Esophagus (tissue), 2 donors: ENCODE measurements around the gene OGDH. TPM values are rescaled to one million over a fixed set of nuclear protein-coding genes. Genes with fewer than 3 reads are reported as not detected.
A peak's percentile ranks its signal among the peaks of the same experiment; 100 is the strongest.

Experiments
- H3K27ac ChIP-seq, 2 donors: one replicate each; pipeline ENCODE4 v1.5.1; 2013; ENCODE audit warnings: low read depth in 2 of 2, mild to moderate bottlenecking in 2 of 2, inconsistent platforms in 1 of 2, low read length in 1 of 2, moderate library complexity in 1 of 2
- H3K27me3 ChIP-seq, 2 donors: one replicate each; pipeline ENCODE4 v1.6.1; 2013; ENCODE audit warnings: low read length in 2 of 2, control low read depth in 1 of 2, mild to moderate bottlenecking in 1 of 2; ENCODE audit not compliant: insufficient read depth in 2 of 2, control insufficient read depth in 1 of 2
- H3K36me3 ChIP-seq, 2 donors: one replicate each; pipeline ENCODE4 v1.6.1; 2013; ENCODE audit warnings: low read length in 1 of 2; ENCODE audit not compliant: control insufficient read depth in 2 of 2, insufficient read depth in 2 of 2
- H3K4me1 ChIP-seq, 2 donors: one replicate each; pipeline ENCODE4 v1.6.1; 2013; ENCODE audit warnings: low read length in 1 of 2; ENCODE audit not compliant: control insufficient read depth in 2 of 2, insufficient read depth in 2 of 2
- H3K4me3 ChIP-seq, 2 donors: one replicate each; pipeline ENCODE4 v1.5.1; 2013; ENCODE audit warnings: low read length in 2 of 2, mild to moderate bottlenecking in 2 of 2, low read depth in 1 of 2, moderate library complexity in 1 of 2
- H3K9me3 ChIP-seq, 2 donors: one replicate each; pipeline ENCODE4 v1.6.1; 2013; ENCODE audit warnings: mild to moderate bottlenecking in 2 of 2, low read depth in 1 of 2, low read length in 1 of 2, moderate library complexity in 1 of 2; ENCODE audit not compliant: control insufficient read depth in 2 of 2, insufficient read depth in 1 of 2
- WGBS, 2 donors: extraction: QIAGEN DNeasy Blood & Tissue Kit; methylation state at CpG; one replicate each; pipeline ENCODE4 v1.1.7; 2013; 5-methylcytosine and 5-hydroxymethylcytosine counted together
- polyA plus RNA-seq, 2 donors: library from polyadenylated mRNA; stranded (reverse); fragments of 200-250 nt; gene quantifications; one replicate each; pipeline ENCODE4 v1.2.3, GENCODE V29; 2013
- donor health status: healthy with polysubstance abuse.
- donor health status: Bipolar disorder and iron deficiency.

Gene OGDH
- polyA plus RNA-seq, 2 donors = 25.8 to 43.0 TPM

- WGBS, 2 donors = 98% methylated on average over 7 of the region's 7 CpGs
- Histone ChIP-seq H3K27ac (no peak overlapping the region), H3K4me1 (peaks cover 3 to 10% of the 10 kb centered on the region in 2 donors), H3K27me3 (no peaks in the 10 kb centered on the region), H3K9me3 (no peaks in the 10 kb centered on the region), H3K4me3 (no peak overlapping the region), H3K36me3 (peaks cover 13 to 30% of the 10 kb centered on the region in 2 donors)
These were observed 68.0 kb downstream of the OGDH start for GRCh38 chr7:44674381-44674780.

GRCh38 chr7:44676776-44677175 is 70.3 kb downstream of the OGDH start:
- WGBS, 2 donors = 93 to 99% methylated on average over 4 of the region's 4 CpGs
- H3K4me3 ChIP-seq = no peak overlapping the region
- peaks cover 18 to 34% of the 10 kb centered on the region in 2 donors for H3K36me3 ChIP-seq
- H3K9me3 ChIP-seq = no peaks in the 10 kb centered on the region
- peaks cover 3 to 13% of the 10 kb centered on the region in 2 donors for H3K4me1 ChIP-seq
- H3K27ac ChIP-seq = no peak overlapping the region
- no peaks in the 10 kb centered on the region for H3K27me3 ChIP-seq

GRCh38 chr7:44678101-44678470 is 71.7 kb downstream of the OGDH start:
- WGBS, 2 donors = 66 to 67% methylated on average over 4 of the region's 4 CpGs

GRCh38 chr7:44678471-44679179 is 72.2 kb downstream of the OGDH start:
- H3K27ac ChIP-seq = peak overlapping the region; percentile 73 to 81

More at GRCh38 chr7:44678101-44678470, 71.7 kb downstream of the OGDH start:
- Histone ChIP-seq H3K9me3 (no peaks in the 10 kb centered on the region), H3K4me3 (no peak overlapping the region), H3K36me3 (peaks cover 18 to 36% of the 10 kb centered on the region in 2 donors), H3K27ac (peak overlapping the region; percentile 77 to 81), H3K27me3 (no peaks in the 10 kb centered on the region), H3K4me1 (peaks cover 3 to 13% of the 10 kb centered on the region in 2 donors)

GRCh38 chr7:44681645-44682044 is 75.2 kb downstream of the OGDH start:
- peaks cover 14 to 21% of the 10 kb centered on the region in 2 donors for H3K36me3 ChIP-seq
- peaks cover 3 to 13% of the 10 kb centered on the region in 2 donors for H3K4me1 ChIP-seq
- H3K27me3 ChIP-seq = no peaks in the 10 kb centered on the region
- H3K4me3 ChIP-seq = no peak overlapping the region
- no peak overlapping the region for H3K27ac ChIP-seq
- 94 to 97% methylated on average over 9 of the region's 9 CpGs for WGBS, 2 donors
- H3K9me3 ChIP-seq = no peaks in the 10 kb centered on the region

More at GRCh38 chr7:44678471-44679179, 72.2 kb downstream of the OGDH start:
- Histone ChIP-seq H3K36me3 (peaks cover 18 to 36% of the 10 kb centered on the region in 2 donors), H3K4me3 (no peak overlapping the region), H3K4me1 (peaks cover 3 to 13% of the 10 kb centered on the region in 2 donors), H3K27me3 (no peaks in the 10 kb centered on the region), H3K9me3 (no peaks in the 10 kb centered on the region)
- 47 to 68% methylated on average over 5 of the region's 5 CpGs for WGBS, 2 donors

- 40 to 71% methylated on average over 1 of the region's 1 CpG for WGBS, 2 donors
- peaks cover 6 to 16% of the 10 kb centered on the region in 2 donors for H3K36me3 ChIP-seq
- H3K27me3 ChIP-seq = no peaks in the 10 kb centered on the region
- H3K4me3 ChIP-seq = no peak overlapping the region
- H3K27ac ChIP-seq = no peak overlapping the region
- no peaks in the 10 kb centered on the region for H3K9me3 ChIP-seq
- no peaks in the 10 kb centered on the region for H3K4me1 ChIP-seq
These were observed 79.3 kb downstream of the OGDH start for GRCh38 chr7:44685723-44686122.

- no peak overlapping the region for H3K27ac ChIP-seq
- H3K36me3 ChIP-seq = peaks cover 1 to 11% of the 10 kb centered on the region in 2 donors
- WGBS, 2 donors = 100% methylated on average over 2 of the region's 2 CpGs
- no peaks in the 10 kb centered on the region for H3K9me3 ChIP-seq
- no peaks in the 10 kb centered on the region for H3K4me1 ChIP-seq
- H3K27me3 ChIP-seq = no peaks in the 10 kb centered on the region
- H3K4me3 ChIP-seq = no peak overlapping the region
These were observed 83.0 kb downstream of the OGDH start for GRCh38 chr7:44689427-44689826.

GRCh38 chr7:44693641-44694313 is 87.3 kb downstream of the OGDH start:
- Histone ChIP-seq H3K4me1 (no peaks in the 10 kb centered on the region), H3K27ac (no peak overlapping the region), H3K27me3 (no peaks in the 10 kb centered on the region), H3K4me3 (no peak overlapping the region), H3K9me3 (no peaks in the 10 kb centered on the region), H3K36me3 (peaks cover 28 to 43% of the 10 kb centered on the region in 2 donors)
- WGBS, 2 donors = 93 to 94% methylated on average over 19 of the region's 19 CpGs

GRCh38 chr7:44694326-44694725 is 87.9 kb downstream of the OGDH start:
- Histone ChIP-seq H3K4me1 (no peaks in the 10 kb centered on the region), H3K27me3 (no peaks in the 10 kb centered on the region), H3K27ac (no peak overlapping the region), H3K9me3 (no peaks in the 10 kb centered on the region), H3K36me3 (peaks cover 28 to 43% of the 10 kb centered on the region in 2 donors), H3K4me3 (no peak overlapping the region)
- 96 to 97% methylated on average over 14 of the region's 14 CpGs for WGBS, 2 donors
